Glutamatergic neuron (in vitro differentiated cells): ENCODE results near the gene MAP2K2. TPM values are rescaled to one million over a fixed set of nuclear protein-coding genes. Genes with fewer than 3 reads are reported as not detected.

Experiments
- DNase-seq: peaks from one replicate; pipeline ENCODE4 v3.0.0; 2022
- H3K27ac Mint-ChIP-seq: one replicate; pipeline ENCODE4 v1.8.0; 2020; ENCODE audit warnings: mild to moderate bottlenecking, mixed read lengths, inconsistent platforms; ENCODE audit not compliant: unreplicated experiment
- H3K27me3 Mint-ChIP-seq: one replicate; pipeline ENCODE4 v1.8.0; 2020; ENCODE audit warnings: mild to moderate bottlenecking, moderate library complexity, mixed read lengths, inconsistent platforms; ENCODE audit not compliant: unreplicated experiment
- H3K36me3 Mint-ChIP-seq: one replicate; pipeline ENCODE4 v1.8.0; 2020; ENCODE audit warnings: mild to moderate bottlenecking, mixed read lengths, inconsistent platforms; ENCODE audit not compliant: unreplicated experiment
- H3K4me1 Mint-ChIP-seq: one replicate; pipeline ENCODE4 v1.8.0; 2020; ENCODE audit warnings: mild to moderate bottlenecking, low read depth, mixed read lengths, inconsistent platforms; ENCODE audit not compliant: unreplicated experiment
- H3K4me3 Mint-ChIP-seq: one replicate; pipeline ENCODE4 v1.8.0; 2020; ENCODE audit warnings: mild to moderate bottlenecking, mixed read lengths, inconsistent platforms; ENCODE audit not compliant: unreplicated experiment
- H3K9me3 Mint-ChIP-seq: one replicate; pipeline ENCODE4 v1.8.0; 2020; ENCODE audit warnings: mild to moderate bottlenecking, moderate library complexity, mixed read lengths, inconsistent platforms; ENCODE audit not compliant: unreplicated experiment
- total RNA-seq: library from RNA; stranded (reverse); fragmentation: NEBNext Ultra II Directional; extraction: Animal tissue kit (Norgen Biotek cat#: 25700); gene quantifications from one replicate; pipeline ENCODE4 v1.2.1, GENCODE V29; 2021; ENCODE audit not compliant: unreplicated experiment
- TF ChIP-seq, protein P1 (sequence below): fragments of 200-600 bp; sonication (generic); IDR thresholded peaks from one replicate; pipeline ENCODE4 v1.5.0; 2021; ENCODE audit not compliant: partially characterized antibody, unreplicated experiment

MAP2K2 gene
- total RNA-seq, 1 donor from 2014 or later: 148 TPM

DNA sequence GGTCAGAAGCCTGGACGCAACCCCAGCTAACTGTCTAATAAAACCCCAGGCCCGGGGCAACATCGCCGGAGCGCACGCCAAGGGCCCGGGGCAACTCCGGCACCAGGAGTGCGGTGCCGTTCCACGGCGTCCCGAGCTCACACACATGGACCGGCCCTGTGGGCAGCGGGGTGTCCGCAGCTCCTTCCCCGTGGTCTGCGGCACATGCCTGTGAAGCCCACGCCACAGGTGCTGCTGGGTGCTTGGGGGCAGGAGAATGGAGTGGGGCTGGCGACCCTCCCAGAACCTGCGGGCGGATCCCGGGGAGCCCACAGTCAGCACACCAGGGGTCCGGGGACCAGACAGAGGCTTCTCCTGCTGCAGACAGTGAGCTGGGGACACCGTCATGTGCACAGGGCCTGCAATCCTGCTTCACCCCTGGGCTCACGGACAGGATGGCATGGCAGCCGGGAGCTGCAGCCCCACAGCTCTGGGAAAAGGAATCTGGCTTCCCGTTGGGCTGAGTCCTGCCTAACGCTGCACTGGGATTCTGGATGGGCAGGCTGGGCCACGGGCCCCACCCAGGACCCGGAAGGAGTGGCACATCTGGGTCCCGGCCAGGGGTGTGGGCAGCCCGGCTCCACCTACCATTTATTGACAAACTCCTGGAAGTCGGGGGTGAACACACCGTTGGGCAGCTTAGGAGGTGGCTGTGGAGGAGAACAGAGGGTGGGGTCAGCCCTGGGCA lies 29.0 kb downstream of the MAP2K2 start:
- Mint-ChIP-seq H3K27ac (no peak overlapping the region), H3K36me3 (no peaks in the 10 kb centered on the region), H3K9me3 (peaks cover 2% of the 10 kb centered on the region), H3K4me3 (no peak overlapping the region), H3K4me1 (no peaks in the 10 kb centered on the region), H3K27me3 (no peaks in the 10 kb centered on the region)
- TF ChIP-seq, protein P1, sequence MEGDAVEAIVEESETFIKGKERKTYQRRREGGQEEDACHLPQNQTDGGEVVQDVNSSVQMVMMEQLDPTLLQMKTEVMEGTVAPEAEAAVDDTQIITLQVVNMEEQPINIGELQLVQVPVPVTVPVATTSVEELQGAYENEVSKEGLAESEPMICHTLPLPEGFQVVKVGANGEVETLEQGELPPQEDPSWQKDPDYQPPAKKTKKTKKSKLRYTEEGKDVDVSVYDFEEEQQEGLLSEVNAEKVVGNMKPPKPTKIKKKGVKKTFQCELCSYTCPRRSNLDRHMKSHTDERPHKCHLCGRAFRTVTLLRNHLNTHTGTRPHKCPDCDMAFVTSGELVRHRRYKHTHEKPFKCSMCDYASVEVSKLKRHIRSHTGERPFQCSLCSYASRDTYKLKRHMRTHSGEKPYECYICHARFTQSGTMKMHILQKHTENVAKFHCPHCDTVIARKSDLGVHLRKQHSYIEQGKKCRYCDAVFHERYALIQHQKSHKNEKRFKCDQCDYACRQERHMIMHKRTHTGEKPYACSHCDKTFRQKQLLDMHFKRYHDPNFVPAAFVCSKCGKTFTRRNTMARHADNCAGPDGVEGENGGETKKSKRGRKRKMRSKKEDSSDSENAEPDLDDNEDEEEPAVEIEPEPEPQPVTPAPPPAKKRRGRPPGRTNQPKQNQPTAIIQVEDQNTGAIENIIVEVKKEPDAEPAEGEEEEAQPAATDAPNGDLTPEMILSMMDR: no peak
- DNase-seq: no peak

DNA sequence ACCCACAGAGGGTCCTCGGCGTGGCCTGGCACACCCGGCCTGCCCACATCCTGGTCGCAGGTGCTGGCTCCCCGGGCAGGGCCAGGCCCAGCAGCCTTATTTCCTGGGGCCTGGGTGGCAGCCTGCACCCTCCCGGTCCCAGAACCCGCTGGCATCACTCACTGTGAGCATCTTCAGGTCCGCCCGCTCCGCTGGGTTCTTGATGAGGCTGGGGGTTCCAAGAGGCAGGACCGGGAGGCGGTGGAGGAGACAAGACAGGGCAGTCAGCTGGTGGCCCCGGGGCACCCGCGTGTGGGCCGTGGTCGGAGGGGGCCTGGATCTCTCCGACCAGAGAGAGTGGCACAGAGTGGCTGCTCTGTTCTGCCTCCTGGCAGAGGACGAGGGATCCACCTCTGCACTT lies 29.6 kb downstream of the MAP2K2 start:
- Mint-ChIP-seq H3K4me3 (no peak overlapping the region), H3K36me3 (no peaks in the 10 kb centered on the region), H3K4me1 (no peaks in the 10 kb centered on the region), H3K27me3 (no peaks in the 10 kb centered on the region), H3K27ac (no peak overlapping the region), H3K9me3 (peaks cover 2% of the 10 kb centered on the region)
- DNase-seq: no peak
- TF ChIP-seq, protein P1: no peak

DNA sequence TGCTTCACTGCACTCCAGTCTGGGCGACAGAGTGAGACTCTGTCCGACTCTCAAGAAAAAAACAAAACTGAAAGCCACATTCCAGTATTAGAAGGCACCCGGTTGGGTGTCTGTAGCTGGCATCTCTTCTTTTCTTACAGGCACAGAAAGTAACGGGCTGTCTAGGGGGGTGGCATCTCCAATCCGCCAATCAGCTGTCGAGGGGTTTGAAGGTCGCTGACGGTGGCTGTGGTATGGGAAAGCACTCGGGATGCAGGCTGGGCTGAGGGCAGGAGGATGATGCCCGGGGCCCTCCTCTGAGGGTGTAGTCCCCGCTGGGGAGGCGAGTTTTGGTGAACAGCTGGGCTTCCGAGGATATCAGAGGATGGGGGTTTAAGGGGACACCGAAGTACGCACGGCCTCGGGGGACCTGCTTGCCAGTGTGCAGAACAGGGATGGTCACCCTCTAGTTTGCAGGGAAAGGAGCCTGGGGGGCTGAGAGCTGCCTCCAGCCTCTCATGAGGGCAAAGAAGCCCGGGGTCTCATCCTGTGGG lies 30.2 kb downstream of the MAP2K2 start:
- TF ChIP-seq, protein P1: no peak
- Mint-ChIP-seq H3K4me3 (no peak overlapping the region), H3K27me3 (peaks cover 2% of the 10 kb centered on the region), H3K4me1 (no peaks in the 10 kb centered on the region), H3K36me3 (no peaks in the 10 kb centered on the region), H3K9me3 (peaks cover 2% of the 10 kb centered on the region), H3K27ac (no peak overlapping the region)
- DNase-seq: no peak

GRCh38 chr19:4090356-4091220 lies 33.3 kb downstream of the MAP2K2 start:
- peaks cover 4% of the 10 kb centered on the region for H3K9me3 Mint-ChIP-seq
- H3K4me3 Mint-ChIP-seq: no peak overlapping the region
- TF ChIP-seq, protein P1: no peak
- H3K4me1 Mint-ChIP-seq: no peaks in the 10 kb centered on the region
- no peak for DNase-seq
- H3K27me3 Mint-ChIP-seq: peaks cover 2% of the 10 kb centered on the region
- no peaks in the 10 kb centered on the region for H3K36me3 Mint-ChIP-seq
- H3K27ac Mint-ChIP-seq: no peak overlapping the region
